AML-193 (cell line): ENCODE measurements around the gene UBA52.

Source experiments
- DNase-seq, 2 experiments: peaks; one replicate each; lab custom pipeline; 2025; lab: John Stamatoyannopoulos, UW

The UBA52 gene

DNA sequence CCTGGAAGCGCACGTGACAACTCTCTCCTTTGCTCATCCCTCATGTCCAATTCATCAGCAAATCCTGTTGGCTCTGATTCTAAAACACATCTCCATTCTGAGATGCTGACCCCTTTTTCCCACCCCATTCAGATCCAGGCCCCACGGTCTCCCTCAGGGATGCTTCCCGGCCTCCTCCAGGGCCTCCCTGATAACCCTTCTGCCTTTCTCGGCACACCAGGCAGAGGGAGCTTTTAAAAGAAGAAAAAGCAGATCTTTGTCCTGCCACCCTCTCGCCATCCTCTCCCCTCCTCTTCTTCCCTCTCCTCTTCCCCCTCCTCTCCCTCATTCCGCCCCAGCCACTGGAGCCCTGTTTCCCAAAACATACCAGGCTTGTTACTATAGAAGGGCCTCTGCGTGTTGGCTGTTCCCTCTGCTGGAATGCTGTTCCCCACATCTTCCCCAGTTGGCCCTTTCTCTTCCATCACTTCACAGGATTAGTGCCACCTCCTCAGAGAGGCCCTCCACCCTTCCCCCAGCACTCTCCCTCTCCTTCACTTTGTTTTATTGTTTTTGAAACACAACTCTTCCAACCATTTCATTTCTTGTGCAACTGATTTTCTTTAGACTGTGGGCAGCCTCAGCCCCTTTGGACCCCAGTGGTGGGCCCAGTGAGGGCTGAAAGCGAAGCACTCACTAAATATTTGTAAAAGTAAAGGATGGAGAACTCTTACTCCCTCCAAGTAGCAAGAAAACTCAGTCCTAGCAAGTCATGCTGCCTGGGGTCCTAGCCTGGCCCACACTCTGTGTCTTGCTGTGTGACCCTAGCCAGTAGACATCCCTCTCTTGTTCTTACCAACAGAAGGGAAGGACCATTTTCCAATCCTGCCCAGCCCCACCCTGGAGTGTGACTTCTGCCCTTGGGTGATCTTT lies 37.4 kb downstream of the UBA52 start:
- DNase-seq: no peak

GRCh38 chr19:18609717-18610051 lies 38.0 kb downstream of the UBA52 start:
- DNase-seq: no peak

- no peak for DNase-seq
Measured at GRCh38 chr19:18610245-18610555, 38.5 kb downstream of the UBA52 start.

DNA sequence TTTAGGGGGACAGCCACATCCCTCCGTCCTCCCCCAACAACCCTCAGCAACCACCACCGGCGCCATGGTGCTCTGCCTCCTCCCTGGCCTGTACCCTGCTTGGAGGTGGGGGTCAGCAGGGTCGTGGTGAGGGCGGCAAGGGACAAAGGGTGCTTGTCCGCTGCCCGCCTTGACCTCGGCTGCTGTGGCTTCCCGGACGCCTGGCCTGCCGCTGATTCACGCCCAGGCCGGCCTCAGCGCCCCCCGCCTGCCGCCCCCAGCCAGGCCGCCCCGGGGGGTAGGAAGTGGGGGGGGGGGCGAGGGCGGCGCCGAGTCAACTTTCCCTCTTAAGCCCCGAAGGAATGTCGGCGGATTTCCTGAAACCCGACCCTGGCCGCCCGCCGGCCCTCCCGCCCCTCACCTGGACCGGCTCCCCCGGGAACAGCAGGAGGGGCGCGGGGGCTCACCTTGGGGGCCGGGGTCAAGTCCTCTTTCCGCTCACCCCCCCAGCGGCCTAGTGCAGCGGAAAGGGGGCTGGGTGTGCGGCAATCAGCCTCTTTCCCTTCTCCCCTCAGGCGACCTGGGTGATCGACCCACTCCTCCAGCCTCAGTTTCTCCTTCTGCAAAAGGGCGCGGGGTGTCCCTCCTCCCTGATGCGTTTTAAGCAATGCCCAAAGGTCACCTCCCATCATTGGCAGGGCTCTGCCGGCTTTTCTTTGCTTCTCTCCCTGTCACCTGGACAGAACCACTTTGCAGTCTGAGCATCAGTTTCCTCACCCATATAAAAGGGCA lies 39.1 kb downstream of the UBA52 start:
- DNase-seq: no peak

- DNase-seq: no peak
Measured at GRCh38 chr19:18611327-18612050, 39.8 kb downstream of the UBA52 start.

DNA sequence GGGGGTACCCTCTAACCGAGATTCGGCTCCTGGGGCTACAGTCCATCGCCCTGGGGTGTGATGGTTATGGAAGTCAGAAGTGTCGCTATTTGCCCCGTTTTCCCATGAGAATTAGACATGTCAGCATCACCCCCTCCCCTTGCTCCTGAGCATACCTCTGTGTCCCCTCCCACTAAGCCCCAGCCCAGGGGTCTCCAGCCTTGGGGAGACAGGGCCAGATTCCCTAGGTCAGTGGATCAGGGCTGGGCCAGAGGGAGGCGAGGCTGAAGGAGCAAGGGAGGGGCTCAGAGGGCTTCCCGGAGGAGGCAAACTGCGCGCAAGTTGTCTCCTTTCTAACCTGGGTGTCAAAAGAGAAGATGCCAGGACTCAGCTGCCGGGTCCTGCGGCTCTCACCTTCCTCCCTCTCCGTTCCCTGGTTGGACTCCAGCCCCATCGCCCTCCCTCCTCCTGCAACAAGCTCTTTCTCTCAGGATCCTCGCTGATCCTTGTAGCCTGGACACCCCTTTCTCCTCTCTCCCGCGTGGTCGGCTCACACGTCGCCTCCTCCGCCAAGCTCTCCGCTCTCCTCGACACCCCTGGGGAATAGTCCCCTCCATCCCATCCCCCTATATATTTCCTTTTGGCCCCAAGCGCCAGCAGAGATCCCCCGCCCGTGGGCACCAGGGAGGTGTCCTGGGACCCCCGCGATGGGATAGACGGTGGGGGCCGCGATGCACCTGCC lies 40.6 kb downstream of the UBA52 start:
- DNase-seq: no peak

DNA sequence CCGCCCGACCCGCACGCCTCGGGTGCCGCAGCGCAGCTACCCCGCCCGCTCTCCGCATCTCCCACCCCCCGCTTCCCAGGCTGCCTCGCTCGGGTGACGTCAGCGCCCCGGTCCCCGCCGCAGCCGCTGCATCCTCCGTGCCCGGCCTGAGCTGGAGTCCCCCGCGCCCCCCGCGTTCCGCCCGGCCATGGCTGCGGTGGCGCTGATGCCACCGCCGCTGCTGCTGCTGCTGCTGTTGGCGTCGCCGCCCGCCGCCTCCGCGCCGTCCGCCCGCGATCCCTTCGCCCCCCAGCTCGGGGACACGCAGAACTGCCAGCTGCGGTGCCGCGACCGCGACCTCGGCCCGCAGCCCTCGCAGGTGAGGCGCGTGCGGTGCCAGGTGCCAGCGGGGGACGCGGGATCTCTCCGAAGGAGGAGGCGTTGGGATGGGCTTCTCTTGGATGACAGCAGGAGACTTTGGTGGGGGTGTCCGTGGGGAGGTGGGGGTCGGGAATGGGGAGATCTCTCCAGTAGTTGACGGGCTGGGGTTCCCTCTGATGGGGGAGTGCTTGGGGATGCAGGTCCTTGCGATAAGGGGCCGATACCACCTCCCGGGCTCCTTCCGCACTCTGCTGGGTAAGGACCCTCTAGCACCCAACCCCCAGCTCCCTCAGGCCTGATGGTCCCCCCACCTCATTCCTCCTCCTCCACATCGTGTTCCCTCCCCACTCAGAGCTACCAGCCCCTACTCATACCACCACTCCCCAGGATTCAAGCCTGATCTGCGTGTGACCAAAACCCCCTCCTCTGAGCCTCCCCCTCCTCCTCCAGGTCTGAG lies 41.3 kb downstream of the UBA52 start, which contains the start of gene TMEM59L:
Gene TMEM59L (plus strand): TSS at position 99 of the 817 bp plus-strand sequence. CDS start 89 bp downstream, at position 188.
- DNase-seq: no peak

DNA sequence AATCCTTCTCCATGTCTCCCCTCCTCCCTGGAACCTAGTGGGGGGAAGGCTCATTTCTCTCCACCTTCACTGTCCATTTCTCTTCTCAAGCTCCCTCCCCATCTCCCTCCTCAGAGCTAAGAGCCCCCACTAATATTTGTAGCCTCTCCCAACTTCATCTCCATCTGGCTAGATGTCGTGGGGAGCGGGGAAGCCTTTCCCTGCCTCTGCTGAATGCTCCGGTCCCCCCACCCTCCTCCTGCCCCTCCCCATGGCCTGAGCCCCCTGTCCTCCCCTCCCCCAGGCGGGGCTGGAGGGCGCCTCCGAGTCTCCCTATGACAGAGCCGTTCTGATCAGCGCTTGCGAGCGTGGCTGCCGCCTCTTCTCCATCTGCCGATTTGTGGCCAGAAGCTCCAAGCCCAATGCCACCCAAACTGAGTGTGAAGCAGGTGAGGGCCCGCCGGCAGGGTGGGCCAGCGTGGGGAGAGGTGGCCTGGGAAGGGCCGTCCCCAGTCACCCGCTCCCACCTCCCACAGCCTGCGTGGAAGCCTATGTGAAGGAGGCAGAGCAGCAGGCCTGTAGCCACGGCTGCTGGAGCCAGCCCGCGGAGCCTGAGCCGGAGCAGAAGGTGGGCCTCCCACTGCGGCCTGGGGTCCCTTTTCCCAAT lies 42.1 kb downstream of the UBA52 start:
- DNase-seq: no peak

DNA sequence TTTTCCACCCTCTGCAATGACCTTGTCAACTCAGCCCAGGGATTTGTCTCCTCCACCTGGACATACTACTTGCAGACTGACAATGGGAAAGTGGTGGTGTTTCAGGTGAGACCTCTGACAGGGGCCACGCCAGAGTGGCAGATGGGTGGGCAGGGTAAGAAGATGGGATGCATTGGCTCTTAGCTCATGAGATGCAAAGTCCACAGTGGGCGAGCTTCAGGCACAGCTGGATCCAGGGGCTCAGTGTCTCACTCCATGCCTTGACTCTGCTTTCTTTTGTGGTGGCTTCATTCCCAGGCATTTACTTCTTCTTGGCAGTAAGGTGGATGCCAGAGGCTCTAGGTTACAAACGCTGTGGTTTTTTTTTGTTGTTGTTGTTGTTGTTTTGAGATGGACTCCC lies 44.4 kb downstream of the UBA52 start:
- DNase-seq: no peak

DNA sequence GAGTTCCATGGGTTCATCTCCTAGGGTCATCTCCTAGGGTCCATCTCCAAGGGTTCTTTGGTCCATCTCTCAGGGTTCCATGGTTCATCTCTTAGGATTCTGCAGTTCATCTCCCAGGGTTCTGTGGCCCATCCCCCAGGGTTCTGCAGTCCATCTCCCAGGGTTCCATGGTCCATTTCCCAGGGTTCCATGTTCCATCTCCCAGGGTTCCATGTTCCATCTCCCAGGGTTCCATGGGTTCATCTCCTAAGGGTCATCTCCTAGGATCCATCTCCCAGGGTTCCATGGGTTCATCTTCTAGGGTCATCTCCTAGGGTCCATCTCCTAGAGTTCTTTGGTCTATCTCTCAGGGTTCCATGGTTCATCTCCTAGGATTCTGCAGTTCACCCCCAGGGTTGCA lies 45.9 kb downstream of the UBA52 start:
- no peak for DNase-seq

GRCh38 chr19:18618236-18618635 lies 46.6 kb downstream of the UBA52 start:
- DNase-seq: no peak

- no peak for DNase-seq
Measured at GRCh38 chr19:18620311-18620710, 48.7 kb downstream of the UBA52 start.

DNA sequence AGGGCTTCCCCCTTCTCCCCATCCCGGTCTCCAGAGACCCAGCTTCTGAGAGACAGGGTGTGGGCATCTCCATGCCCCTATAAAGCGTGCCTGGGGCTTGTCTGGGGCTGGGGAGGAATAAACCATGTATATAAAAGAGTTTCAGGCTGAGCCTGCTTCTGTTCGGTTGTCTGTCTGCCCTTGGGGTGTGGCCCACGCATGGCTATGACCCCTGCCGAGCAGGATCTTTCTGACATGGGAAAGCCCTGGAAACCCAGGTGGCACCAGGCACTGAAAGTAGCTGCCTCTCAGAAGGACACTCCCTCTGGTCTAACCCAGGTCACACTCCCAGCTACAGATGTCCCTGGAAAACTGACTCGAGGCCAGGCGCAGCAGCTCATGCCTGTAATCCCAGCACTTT lies 49.2 kb downstream of the UBA52 start:
- no peak for DNase-seq

GRCh38 chr19:18626906-18627305 lies 55.2 kb downstream of the UBA52 start:
- DNase-seq: no peak
